Stomach smooth muscle (tissue), 2 donors: Measurements from ENCODE around the gene SLC25A51.
"Not testable (repeated sequence)": the region's sequence is repeated elsewhere in the genome, so short reads cannot be mapped to it uniquely, and the experiment has no call there.

ENCODE experiments used
- H3K27ac ChIP-seq: one replicate; pipeline ENCODE4 v1.7.0; 2013; ENCODE audit warnings: mild to moderate bottlenecking, low read length, inconsistent platforms
- H3K27me3 ChIP-seq, 2 donors: one replicate each; pipeline ENCODE4 v1.7.0; 2013; ENCODE audit warnings: low read length in 2 of 2; ENCODE audit not compliant: insufficient read depth in 2 of 2, control insufficient read depth in 1 of 2
- H3K36me3 ChIP-seq, 2 donors: one replicate each; pipeline ENCODE4 v1.7.0; 2013; ENCODE audit warnings: low read length in 2 of 2; ENCODE audit not compliant: control insufficient read depth in 2 of 2, insufficient read depth in 2 of 2
- H3K4me1 ChIP-seq: one replicate; pipeline ENCODE4 v1.7.0; 2013; ENCODE audit warnings: low read length; ENCODE audit not compliant: control insufficient read depth, insufficient read depth
- H3K4me3 ChIP-seq, 2 donors: one replicate each; pipeline ENCODE4 v1.7.0; 2013; ENCODE audit warnings: low read length in 2 of 2
- H3K9ac ChIP-seq, 2 donors: one replicate each; pipeline ENCODE4 v1.7.0; 2013; ENCODE audit warnings: low read length in 2 of 2, mild to moderate bottlenecking in 1 of 2
- H3K9me3 ChIP-seq, 2 donors: one replicate each; pipeline ENCODE4 v1.7.0; 2013; ENCODE audit warnings: low read length in 2 of 2; ENCODE audit not compliant: control insufficient read depth in 2 of 2
- donor health status: healthy.
- donor health status: Pancreatic carcinoma.

The SLC25A51 gene

DNA sequence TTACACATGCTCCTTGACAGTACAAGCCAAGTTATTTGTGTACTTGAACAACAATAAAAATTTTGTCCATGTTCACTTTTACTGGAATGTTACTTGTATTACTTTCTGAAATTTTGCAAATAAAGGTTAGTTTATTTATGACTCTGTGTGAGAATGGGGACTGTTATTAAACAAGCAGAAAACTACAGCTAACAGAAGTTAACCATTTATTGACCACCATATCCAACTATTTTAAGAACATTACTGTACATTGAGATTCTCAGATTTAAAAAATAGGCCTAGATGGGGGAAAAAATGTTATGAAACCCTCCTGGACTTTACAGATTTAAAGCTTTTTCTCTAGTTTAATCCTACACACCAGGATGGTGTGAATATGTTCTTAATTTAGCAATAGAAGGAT lies 1.8 kb downstream of the SLC25A51 start:
- H3K27ac ChIP-seq = no peak overlapping the region
- no peaks in the 10 kb centered on the region for H3K27me3 ChIP-seq
- no peak overlapping the region for H3K9ac ChIP-seq
- peaks cover 6 to 8% of the 10 kb centered on the region in 2 donors for H3K36me3 ChIP-seq
- H3K9me3 ChIP-seq = no peaks in the 10 kb centered on the region
- H3K4me1 ChIP-seq = peaks cover 23% of the 10 kb centered on the region
- no peak overlapping the region for H3K4me3 ChIP-seq

GRCh38 chr9:37899041-37899440 lies 4.9 kb downstream of the SLC25A51 start:
- Histone ChIP-seq H3K9ac (no peak overlapping the region), H3K4me3 (no peak overlapping the region), H3K9me3 (no peaks in the 10 kb centered on the region), H3K36me3 (peaks cover 15 to 17% of the 10 kb centered on the region in 2 donors), H3K4me1 (peaks cover 13% of the 10 kb centered on the region), H3K27me3 (no peaks in the 10 kb centered on the region), H3K27ac (no peak overlapping the region)

DNA sequence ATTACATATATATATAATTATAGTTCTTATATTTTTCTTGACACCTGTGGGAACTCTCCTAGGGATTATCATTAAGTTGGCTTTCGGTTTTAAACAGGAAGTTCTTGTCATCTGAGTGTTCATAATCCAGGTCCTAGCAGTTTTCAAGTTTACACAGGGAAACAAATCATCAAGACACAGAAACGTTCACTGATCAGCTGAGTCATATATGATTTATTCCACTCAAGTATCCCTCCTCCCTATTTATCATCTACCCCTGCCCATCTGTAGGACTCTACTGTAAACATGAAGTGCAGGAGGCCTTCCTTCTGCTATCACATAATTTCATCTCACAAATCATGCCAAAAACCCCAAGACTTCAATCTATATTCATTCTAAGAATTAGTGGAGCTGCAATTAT lies 6.3 kb downstream of the SLC25A51 start:
- Histone ChIP-seq H3K4me1 (peaks cover 1% of the 10 kb centered on the region), H3K27ac (no peak overlapping the region), H3K9me3 (no peaks in the 10 kb centered on the region), H3K27me3 (no peaks in the 10 kb centered on the region), H3K4me3 (no peak overlapping the region), H3K36me3 (peaks cover 21 to 28% of the 10 kb centered on the region in 2 donors), H3K9ac (no peak overlapping the region)

DNA sequence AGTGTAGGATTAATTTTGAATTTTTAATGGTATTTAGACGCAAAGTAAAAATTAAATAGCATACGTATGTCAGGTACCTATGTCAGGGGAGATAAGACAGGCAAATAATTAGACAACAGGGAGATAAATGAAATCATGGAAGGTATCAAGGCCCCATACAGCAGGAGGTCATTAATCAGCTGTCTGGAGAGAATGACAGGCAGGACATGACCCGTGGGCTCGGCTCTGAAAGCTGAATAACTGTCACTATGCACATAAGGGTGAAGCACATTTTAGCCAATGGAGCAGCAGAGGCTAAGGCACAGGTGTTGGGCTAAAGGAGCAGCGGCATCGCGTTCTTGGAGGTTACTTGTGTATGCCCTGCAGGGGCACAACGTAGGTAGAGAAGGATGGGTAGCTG lies 11.9 kb downstream of the SLC25A51 start:
- Histone ChIP-seq H3K9ac (no peak overlapping the region), H3K9me3 (no peaks in the 10 kb centered on the region), H3K27me3 (no peaks in the 10 kb centered on the region), H3K4me1 (no peaks in the 10 kb centered on the region), H3K4me3 (no peak overlapping the region), H3K27ac (no peak overlapping the region), H3K36me3 (peaks cover 20 to 23% of the 10 kb centered on the region in 2 donors)

DNA sequence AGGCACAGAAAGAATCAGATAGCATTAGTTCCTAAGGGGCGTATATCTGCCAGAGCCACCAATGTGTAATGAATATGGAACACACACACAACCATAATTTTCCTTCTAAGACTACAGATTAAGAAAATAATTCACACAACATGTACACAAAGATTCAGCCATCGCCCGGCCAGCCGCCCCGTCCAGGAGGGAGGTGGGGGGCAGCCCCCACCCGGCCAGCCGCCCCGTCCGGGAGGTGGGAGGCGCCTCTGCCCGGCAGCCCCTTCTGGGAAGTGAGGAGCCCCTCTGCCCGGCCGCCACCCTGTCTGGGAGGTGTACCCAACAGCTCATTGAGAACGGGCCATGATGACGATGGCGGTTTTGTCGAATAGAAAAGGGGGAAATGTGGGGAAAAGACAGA lies 12.9 kb downstream of the SLC25A51 start:
- H3K36me3 ChIP-seq = peaks cover 16 to 20% of the 10 kb centered on the region in 2 donors
- H3K9me3 ChIP-seq, H3K27ac ChIP-seq, H3K4me1 ChIP-seq, H3K4me3 ChIP-seq, H3K27me3 ChIP-seq, H3K9ac ChIP-seq: not testable (repeated sequence)

GRCh38 chr9:37889536-37889935 lies 14.4 kb downstream of the SLC25A51 start:
- Histone ChIP-seq H3K36me3 (peaks cover 12 to 15% of the 10 kb centered on the region in 2 donors), H3K27ac (no peak overlapping the region), H3K4me3 (no peak overlapping the region), H3K9me3 (no peaks in the 10 kb centered on the region), H3K27me3 (no peaks in the 10 kb centered on the region), H3K9ac (no peak overlapping the region), H3K4me1 (no peaks in the 10 kb centered on the region)

DNA sequence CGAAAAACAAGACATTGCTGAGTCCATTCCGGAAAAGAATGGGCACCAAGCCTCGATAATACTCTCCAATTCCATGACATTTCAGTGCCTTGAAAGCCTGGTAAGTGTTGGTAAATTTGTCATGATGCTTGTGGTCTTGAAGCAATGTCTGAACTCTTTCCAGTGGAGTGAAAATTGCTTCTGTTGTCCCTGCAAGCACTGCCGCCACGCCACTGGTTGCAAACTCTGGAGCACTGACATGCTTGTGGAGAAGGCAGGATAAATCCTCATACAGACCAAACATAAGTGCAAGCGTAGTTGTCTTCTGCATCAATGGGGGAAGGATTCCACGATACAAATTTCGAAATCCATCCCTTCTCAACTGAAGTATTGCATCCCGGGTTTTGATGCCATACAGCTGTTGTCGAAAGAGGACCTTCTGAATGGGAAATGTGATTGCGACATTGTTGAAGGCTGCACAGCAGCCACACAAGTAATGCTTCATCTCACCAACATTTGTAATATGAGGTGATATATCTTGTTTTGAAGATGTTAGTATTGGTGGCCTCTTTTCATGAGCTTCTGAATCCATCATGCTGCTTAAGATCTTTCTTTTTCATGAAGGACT lies 15.8 kb downstream of the SLC25A51 start:
- H3K36me3 ChIP-seq, H3K27ac ChIP-seq, H3K4me3 ChIP-seq, H3K27me3 ChIP-seq, H3K9ac ChIP-seq, H3K4me1 ChIP-seq, H3K9me3 ChIP-seq: not testable (repeated sequence)

DNA sequence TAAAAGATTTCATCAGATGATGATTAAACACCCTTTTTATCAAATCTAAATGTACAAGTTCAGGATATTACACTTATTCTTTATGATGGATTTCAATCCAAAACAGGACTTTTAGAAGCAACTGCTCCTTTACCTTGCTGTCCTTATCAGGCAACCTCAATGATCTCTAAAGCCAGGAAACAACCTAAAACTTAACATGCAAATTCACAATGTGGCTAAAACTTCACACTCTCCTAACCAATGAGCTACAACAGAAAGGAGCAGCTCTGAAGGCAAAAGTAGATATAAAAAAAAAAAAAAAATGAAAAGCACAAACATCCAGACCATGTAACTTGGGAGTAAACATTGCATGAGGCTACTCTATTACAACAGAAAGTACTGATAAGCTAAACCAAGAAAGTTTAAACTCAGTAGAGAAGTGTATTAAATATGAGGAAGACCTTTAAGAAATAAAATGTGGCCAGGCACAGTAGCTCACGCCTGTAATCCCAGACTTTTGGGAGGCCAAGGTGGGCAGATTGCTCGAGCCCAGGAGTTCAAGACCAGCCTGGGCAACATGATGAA lies 22.9 kb downstream of the SLC25A51 start:
- H3K4me3 ChIP-seq = no peak overlapping the region
- peaks cover 7 to 8% of the 10 kb centered on the region in 2 donors for H3K36me3 ChIP-seq
- no peak overlapping the region for H3K9ac ChIP-seq
- H3K27me3 ChIP-seq = no peaks in the 10 kb centered on the region
- no peaks in the 10 kb centered on the region for H3K9me3 ChIP-seq
- H3K27ac ChIP-seq = no peak overlapping the region
- H3K4me1 ChIP-seq = no peaks in the 10 kb centered on the region

GRCh38 chr9:37876376-37876775 lies 27.6 kb downstream of the SLC25A51 start:
- H3K4me1 ChIP-seq = no peaks in the 10 kb centered on the region
- no peaks in the 10 kb centered on the region for H3K9me3 ChIP-seq
- no peak overlapping the region for H3K4me3 ChIP-seq
- H3K27ac ChIP-seq = no peak overlapping the region
- H3K27me3 ChIP-seq = no peaks in the 10 kb centered on the region
- H3K9ac ChIP-seq = no peak overlapping the region
- H3K36me3 ChIP-seq = peaks cover 7 to 8% of the 10 kb centered on the region in 2 donors

DNA sequence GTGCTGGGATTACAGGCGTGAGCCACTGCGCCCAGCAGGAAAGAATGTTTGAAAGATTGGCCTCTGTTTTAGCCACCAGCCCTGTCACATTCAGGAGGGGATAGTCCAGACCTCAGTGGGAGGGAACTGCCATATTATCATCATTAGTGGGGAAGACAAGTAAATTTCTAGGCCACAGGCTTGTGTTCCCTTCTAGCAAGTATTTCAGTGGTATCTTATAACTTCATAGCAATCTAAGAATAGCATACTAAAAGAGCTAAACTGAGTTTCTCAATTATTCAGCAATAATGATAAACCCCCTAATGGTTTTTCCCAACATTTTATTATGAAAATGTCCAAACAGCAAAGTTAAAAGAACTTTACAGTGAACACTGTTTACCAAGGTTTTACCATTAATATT lies 30.0 kb downstream of the SLC25A51 start:
- no peak overlapping the region for H3K27ac ChIP-seq
- H3K36me3 ChIP-seq = peaks cover 3 to 6% of the 10 kb centered on the region in 2 donors
- no peaks in the 10 kb centered on the region for H3K27me3 ChIP-seq
- no peaks in the 10 kb centered on the region for H3K4me1 ChIP-seq
- no peaks in the 10 kb centered on the region for H3K9me3 ChIP-seq
- H3K9ac ChIP-seq = no peak overlapping the region
- H3K4me3 ChIP-seq = no peak overlapping the region

DNA sequence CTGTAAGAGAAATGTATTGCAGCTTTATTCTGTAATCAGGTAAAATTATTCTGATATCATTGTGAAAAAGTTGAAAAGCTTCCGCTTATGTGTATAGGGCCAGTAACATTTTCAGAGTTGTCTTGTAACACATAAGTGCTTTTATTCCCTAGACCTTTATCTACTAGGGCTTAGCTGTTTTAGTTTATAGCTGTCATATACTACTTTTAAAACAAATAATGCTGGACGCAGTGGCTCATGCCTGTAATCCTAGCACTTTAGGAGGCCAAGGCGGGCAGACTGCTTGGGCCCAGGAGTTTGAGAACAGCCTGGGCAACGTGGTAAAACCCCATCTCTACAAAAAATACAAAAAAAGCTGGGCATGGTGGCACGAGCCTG lies 33.1 kb downstream of the SLC25A51 start:
- Histone ChIP-seq H3K27ac (no peak overlapping the region), H3K4me1 (no peaks in the 10 kb centered on the region), H3K9me3 (no peaks in the 10 kb centered on the region), H3K9ac (no peak overlapping the region), H3K27me3 (no peaks in the 10 kb centered on the region), H3K4me3 (no peak overlapping the region), H3K36me3 (no peaks in the 10 kb centered on the region)
